Esophagus mucosa (tissue), 1 donor: ENCODE measurements around the gene LYRM4. TPM values are rescaled to one million over a fixed set of nuclear protein-coding genes. Genes with fewer than 3 reads are reported as not detected.
"Not testable (repeated sequence)": the region's sequence is repeated elsewhere in the genome, so short reads cannot be mapped to it uniquely, and the experiment has no call there.

ENCODE experiments used
- ATAC-seq: fragments of 200-7000 bp; cut with Tn5 transposase; one replicate; pipeline ENCODE4 v1.9.1; 2020
- total RNA-seq: library from RNA; stranded (reverse); gene quantifications from one replicate; pipeline ENCODE4 v1.2.4, GENCODE V29; 2023
- donor health status: DM: yes; HTN: yes; CAD: no.

The LYRM4 gene
- total RNA-seq, 1 donor from 2014 or later: 20.3 TPM

GRCh38 chr6:5139828-5140771, 120.7 kb downstream of the LYRM4 start:
- no peak for ATAC-seq

DNA sequence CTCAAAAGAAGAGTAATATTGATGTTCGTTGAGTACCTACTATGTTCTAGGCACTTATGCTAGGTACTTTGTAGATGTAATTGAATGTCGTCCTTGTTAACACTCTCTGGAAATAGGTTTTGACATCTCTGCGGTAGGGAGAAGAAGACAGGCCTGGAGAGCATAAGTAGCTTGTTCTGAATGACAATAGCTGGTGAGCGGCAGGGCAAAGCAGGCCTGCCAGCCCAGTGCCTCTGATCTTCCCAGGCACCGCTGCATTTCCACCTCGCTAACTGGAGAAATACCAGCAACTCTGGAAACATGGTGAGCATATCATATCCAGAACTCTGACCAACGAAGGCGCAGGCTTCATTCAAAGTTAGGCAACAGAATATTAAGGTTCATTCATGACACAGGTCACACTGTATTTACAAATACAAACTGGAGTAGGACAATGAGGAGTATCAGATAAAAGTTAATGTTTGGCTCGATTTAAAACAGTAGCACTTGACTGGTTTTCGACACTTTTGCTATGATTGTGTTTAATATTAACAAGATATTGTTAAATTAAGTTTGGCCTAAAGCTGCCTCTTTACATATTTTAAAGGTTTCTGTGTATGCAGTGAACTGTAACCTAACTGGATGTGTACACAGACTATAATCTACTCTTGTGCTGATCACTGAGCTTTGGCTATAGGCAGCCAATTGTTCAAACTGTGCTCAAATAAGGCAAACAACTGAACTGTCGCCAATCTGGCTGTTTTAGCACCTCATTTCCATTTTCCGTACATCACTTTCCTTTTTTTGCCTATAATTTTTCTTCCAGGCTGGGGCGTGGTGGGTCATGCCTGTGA, 121.5 kb downstream of the LYRM4 start:
- ATAC-seq: no peak

GRCh38 chr6:5136851-5137250, 123.9 kb downstream of the LYRM4 start:
- ATAC-seq: no peak

DNA sequence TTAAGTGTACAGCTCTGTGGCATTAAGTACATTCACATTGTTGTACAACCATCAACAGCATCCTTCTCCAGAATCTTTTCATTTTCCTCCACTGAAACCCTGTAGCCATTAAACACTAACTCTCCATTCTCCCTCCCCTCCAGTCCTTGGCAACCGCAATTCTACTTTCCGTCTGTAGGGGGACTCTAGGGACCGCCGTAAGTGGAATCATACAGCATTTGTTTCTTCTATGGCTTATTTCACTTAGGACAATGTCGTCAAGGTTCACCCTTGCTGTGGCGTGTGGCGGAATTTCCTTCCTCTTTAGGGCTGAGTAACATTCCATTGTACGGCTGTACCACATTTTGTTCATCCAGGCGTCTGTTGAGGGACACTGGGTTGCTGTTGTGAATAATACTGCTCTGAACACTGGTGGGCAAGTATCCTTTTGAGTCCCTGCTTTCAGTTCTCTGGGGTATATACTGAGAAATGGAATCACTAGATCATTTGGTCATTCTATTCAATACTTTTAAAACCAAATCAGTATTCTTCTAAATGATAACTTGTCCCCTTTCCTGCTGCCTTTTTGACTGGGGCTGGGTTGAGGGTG, 124.9 kb downstream of the LYRM4 start:
- peak; percentile 46 for ATAC-seq

- ATAC-seq: no peak
Observed at GRCh38 chr6:5133943-5134342, 126.8 kb downstream of the LYRM4 start.

- peak; percentile 63 for ATAC-seq
Observed at GRCh38 chr6:5132731-5133130, 128.0 kb downstream of the LYRM4 start.

DNA sequence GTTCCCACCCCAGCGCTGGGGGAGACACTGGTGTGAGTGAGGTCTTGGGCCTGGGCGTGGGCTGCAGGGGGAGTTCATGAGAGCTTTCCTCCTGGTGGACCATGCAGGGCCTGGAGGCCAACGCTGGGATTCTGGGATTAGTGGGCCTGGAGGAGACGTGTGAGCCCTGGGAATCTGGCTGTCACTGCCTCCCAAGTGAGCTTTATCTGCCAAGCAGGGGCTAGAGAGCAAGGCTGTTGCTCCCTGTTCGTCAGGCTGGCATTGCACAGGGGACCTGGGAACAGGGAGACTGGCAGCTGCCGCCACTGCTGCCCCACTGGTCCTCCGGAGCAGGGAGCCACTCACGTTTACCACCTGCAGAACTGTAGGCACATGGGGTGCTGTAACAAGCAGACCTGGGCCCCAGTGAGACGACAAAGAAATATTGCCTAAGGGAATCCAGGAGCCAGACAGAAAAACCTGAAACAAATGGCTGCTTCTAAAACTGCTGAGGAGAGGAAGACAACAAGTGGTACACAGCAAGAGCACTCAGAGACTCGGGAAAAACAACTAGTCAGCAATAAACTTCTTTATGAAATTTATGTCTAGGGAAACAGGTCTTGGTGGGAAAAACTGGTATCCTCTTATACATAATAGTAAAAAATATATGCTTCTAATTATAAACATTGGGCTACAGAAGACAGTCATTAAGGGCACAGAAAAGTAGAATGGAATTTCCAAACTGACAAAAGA, 130.4 kb downstream of the LYRM4 start:
- no peak for ATAC-seq

- ATAC-seq: no peak
Observed at GRCh38 chr6:5128351-5128750, 132.4 kb downstream of the LYRM4 start.

DNA sequence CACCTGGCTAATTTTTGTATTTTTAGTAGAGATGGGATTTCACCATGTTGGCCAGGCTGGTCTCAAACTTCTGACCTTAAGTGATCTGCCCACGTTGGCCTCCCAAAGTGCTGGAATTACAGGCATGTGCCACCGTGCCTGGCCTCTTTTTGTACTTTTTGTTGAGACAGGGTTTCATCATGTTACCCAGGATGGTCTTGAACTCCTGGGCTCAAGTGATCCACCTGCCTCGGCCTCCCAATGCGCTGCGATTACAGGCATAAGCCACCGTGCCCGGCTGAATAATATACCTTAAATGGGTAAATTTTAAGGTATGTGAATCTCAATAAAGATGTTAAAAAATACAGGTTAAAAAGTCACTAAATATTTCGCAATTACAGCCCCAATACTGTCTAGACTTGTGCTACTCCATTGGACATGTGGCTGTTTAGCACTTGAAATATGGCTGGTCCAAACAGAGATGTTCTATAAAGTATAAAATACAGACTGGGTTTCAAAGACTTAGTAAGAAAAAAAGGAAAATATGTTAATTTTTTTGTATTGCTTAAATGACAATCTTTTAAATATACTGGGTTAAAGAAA, 133.6 kb downstream of the LYRM4 start:
- ATAC-seq: no peak

- ATAC-seq: no peak
Observed at GRCh38 chr6:5126214-5126613, 134.5 kb downstream of the LYRM4 start.

GRCh38 chr6:5125152-5126006, 135.4 kb downstream of the LYRM4 start:
- ATAC-seq: peak; percentile 18

DNA sequence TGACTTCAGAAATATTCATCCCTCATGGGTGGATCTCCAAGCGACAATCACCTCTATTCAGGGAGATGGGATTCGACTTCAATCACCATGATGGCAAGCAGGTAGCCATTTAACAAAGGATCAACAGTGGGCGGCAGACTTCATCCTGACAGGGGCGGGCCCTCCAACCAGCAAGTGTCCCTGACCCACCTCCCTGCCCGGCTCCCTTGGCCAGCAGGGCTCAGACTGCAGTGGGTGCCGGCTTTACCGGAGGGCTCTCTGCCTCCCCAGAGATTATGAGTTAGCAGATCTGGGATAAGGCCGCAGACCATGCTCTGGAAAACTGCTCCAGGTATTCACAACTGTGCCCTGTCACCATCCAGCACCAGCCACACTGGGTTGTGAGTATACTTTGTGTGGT, 136.2 kb downstream of the LYRM4 start:
- ATAC-seq: no peak

GRCh38 chr6:5123296-5124143, 137.2 kb downstream of the LYRM4 start:
- ATAC-seq: no peak

DNA sequence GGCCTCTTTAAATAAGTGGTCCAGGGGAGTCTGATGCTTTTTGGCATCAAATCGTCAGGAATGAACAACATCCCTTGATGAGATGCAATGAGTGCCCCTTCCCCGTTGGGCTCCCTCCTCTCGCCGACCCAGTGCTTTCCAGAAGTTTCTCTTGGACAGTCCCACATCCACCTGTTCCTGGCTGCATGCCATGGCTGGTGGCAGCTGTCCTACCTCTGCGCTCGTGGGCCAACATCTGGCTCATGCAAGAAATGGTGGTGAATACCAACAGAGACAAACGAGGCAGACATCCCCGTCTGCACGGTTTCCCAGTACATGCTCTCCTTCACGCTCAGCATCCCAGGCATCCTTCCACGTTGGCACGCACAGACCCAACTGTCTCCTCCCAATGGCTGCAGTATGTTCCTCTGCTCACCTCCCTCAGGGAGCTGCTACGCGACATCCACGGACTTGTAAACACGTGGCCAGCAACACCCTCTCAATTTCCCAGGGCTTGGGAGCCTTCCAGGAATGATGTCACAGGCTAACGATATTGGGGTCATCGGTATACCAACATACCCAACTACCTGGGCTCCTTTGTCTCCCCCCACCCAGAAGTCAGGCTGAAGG, 138.1 kb downstream of the LYRM4 start:
- no peak for ATAC-seq

GRCh38 chr6:5121956-5122355, 138.8 kb downstream of the LYRM4 start:
- no peak for ATAC-seq

DNA sequence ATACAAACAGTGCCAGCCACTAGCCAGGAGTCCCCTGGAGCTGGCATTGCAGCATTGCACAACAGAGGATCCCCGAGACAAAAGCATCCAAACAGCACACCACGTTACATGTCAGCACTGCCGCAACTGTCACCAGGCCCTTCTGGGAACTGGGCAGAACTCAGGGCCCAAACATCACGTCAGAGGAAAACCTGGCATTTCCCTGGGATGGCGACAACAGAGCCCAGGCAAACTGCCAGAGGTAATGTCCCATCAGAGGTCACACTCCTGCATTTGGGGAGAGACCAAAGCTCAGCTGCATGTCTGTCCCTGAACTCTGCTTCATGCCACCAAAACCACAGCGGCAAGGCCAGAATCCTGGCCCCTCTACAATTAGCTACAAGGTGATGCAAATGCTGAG, 139.3 kb downstream of the LYRM4 start:
- ATAC-seq: no peak

DNA sequence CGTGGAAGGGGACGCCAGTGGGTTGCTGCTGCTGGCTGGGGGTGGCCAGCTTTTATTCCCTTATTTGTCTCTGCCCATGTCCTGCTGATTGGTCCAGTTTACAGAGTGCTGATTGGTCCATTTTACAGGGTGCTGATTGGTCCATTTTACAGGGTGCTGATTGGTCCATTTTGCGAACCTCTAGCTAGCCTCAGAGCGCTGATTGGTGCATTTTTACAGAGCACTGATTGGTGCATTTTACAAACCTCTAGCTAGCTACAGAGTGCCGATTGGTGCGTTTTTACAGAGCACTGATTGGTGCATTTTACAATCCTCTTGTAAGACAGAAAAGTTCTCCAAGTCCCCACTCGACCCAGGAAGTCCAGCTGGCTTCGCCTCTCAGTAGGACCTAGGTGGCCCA, 140.2 kb downstream of the LYRM4 start:
- not testable (repeated sequence) for ATAC-seq

GRCh38 chr6:5120011-5120410, 140.7 kb downstream of the LYRM4 start:
- no peak for ATAC-seq

GRCh38 chr6:5119090-5119951, 141.4 kb downstream of the LYRM4 start:
- ATAC-seq: no peak
